ENCODE measurements around the gene ADCY3. TPM values are rescaled to one million over a fixed set of nuclear protein-coding genes. Genes with fewer than 3 reads are reported as not detected.

The ADCY3 gene
- polyA plus RNA-seq, 1 donor (not counting 4 experiments of a cell fraction or from before 2014, with no cell fraction given): 33.2 TPM

GRCh38 chr2:24828238-24828996 lies 91.6 kb downstream of the ADCY3 start:
- H3K27ac ChIP-seq (ENCODE audit: control insufficient read depth, insufficient read depth, low read length): no peak overlapping the region
- H3K79me2 ChIP-seq (ENCODE audit: control insufficient read depth, insufficient read depth, low read length): no peaks in the 10 kb centered on the region
- no peaks in the 10 kb centered on the region for H4K20me1 ChIP-seq (ENCODE audit: control insufficient read depth, extremely low read depth, insufficient read depth, low read length)
- FAIRE-seq (no peak), DNase-seq (ENCODE audit: low read depth, low spot score) (no peak)
- H3K27me3 ChIP-seq (ENCODE audit: control insufficient read depth, extremely low read depth, insufficient read depth, low read length): no peaks in the 10 kb centered on the region
- H3K4me2 ChIP-seq (ENCODE audit: control insufficient read depth, extremely low read depth, insufficient read depth, low read depth, low read length): no peak overlapping the region
- no peak overlapping the region for H3K4me3 ChIP-seq (ENCODE audit: control insufficient read depth in 2 of 3, extremely low read depth in 1 of 3, insufficient read depth in 2 of 3, low read depth in 1 of 3, low read length in 3 of 3)
- dilution Hi-C loops (cut with MboI; ENCODE audit: extremely low pct_ligation_motif_present, low sequenced_read_pairs): no loop called here
- no peaks in the 10 kb centered on the region for H3K4me1 ChIP-seq (ENCODE audit: control insufficient read depth, extremely low read depth, insufficient read depth, low read length)
- peaks cover 1 to 13% of the 10 kb centered on the region in 2 experiments for H3K36me3 ChIP-seq (ENCODE audit: control insufficient read depth in 2 of 2, extremely low read depth in 1 of 2, insufficient read depth in 2 of 2, low read length in 2 of 2)
- no peaks in the 10 kb centered on the region for H3K9me3 ChIP-seq (ENCODE audit: control insufficient read depth, low read depth, low read length)
- TF ChIP-seq EZH2 (IDR thresholded peaks at IDR 0.05; ENCODE audit: low read length): no peak
- TF ChIP-seq, protein P1, sequence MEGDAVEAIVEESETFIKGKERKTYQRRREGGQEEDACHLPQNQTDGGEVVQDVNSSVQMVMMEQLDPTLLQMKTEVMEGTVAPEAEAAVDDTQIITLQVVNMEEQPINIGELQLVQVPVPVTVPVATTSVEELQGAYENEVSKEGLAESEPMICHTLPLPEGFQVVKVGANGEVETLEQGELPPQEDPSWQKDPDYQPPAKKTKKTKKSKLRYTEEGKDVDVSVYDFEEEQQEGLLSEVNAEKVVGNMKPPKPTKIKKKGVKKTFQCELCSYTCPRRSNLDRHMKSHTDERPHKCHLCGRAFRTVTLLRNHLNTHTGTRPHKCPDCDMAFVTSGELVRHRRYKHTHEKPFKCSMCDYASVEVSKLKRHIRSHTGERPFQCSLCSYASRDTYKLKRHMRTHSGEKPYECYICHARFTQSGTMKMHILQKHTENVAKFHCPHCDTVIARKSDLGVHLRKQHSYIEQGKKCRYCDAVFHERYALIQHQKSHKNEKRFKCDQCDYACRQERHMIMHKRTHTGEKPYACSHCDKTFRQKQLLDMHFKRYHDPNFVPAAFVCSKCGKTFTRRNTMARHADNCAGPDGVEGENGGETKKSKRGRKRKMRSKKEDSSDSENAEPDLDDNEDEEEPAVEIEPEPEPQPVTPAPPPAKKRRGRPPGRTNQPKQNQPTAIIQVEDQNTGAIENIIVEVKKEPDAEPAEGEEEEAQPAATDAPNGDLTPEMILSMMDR (optimal IDR thresholded peaks at IDR 0.05 in 1 of 3, IDR thresholded peaks at IDR 0.05 in 1 of 3, conservative IDR thresholded peaks at IDR 0.05 in 1 of 3; ENCODE audit: extremely low read depth in 1 of 3, insufficient read depth in 2 of 3, low read length in 3 of 3): no peak
- no peak overlapping the region for H3K9ac ChIP-seq (ENCODE audit: control insufficient read depth, extremely low read depth, insufficient read depth, low read length)
- H2AFZ ChIP-seq (ENCODE audit: control insufficient read depth, low read length): no peak overlapping the region
- no peaks in the 10 kb centered on the region for H3K9me1 ChIP-seq (ENCODE audit: control insufficient read depth, extremely low read depth, insufficient read depth, low read length)

GRCh38 chr2:24827321-24828237 lies 92.5 kb downstream of the ADCY3 start:
- H3K9me1 ChIP-seq (ENCODE audit: control insufficient read depth, extremely low read depth, insufficient read depth, low read length): no peaks in the 10 kb centered on the region
- no peaks in the 10 kb centered on the region for H3K27me3 ChIP-seq (ENCODE audit: control insufficient read depth, extremely low read depth, insufficient read depth, low read length)
- FAIRE-seq: peak; percentile 86
- no peak for TF ChIP-seq EZH2 (IDR thresholded peaks at IDR 0.05; ENCODE audit: low read length)
- TF ChIP-seq, protein P1 (optimal IDR thresholded peaks at IDR 0.05 in 1 of 3, IDR thresholded peaks at IDR 0.05 in 1 of 3, conservative IDR thresholded peaks at IDR 0.05 in 1 of 3; ENCODE audit: extremely low read depth in 1 of 3, insufficient read depth in 2 of 3, low read length in 3 of 3): peak; percentile 79 to 88 (median 88)
- H2AFZ ChIP-seq (ENCODE audit: control insufficient read depth, low read length): no peak overlapping the region
- no peaks in the 10 kb centered on the region for H3K79me2 ChIP-seq (ENCODE audit: control insufficient read depth, insufficient read depth, low read length)
- no peak overlapping the region for H3K4me2 ChIP-seq (ENCODE audit: control insufficient read depth, extremely low read depth, insufficient read depth, low read depth, low read length)
- no peaks in the 10 kb centered on the region for H3K4me1 ChIP-seq (ENCODE audit: control insufficient read depth, extremely low read depth, insufficient read depth, low read length)
- H4K20me1 ChIP-seq (ENCODE audit: control insufficient read depth, extremely low read depth, insufficient read depth, low read length): no peaks in the 10 kb centered on the region
- no peak overlapping the region for H3K27ac ChIP-seq (ENCODE audit: control insufficient read depth, insufficient read depth, low read length)
- H3K9me3 ChIP-seq (ENCODE audit: control insufficient read depth, low read depth, low read length): no peaks in the 10 kb centered on the region
- H3K4me3 ChIP-seq (ENCODE audit: control insufficient read depth in 2 of 3, extremely low read depth in 1 of 3, insufficient read depth in 2 of 3, low read depth in 1 of 3, low read length in 3 of 3): no peak overlapping the region
- no peak overlapping the region for H3K9ac ChIP-seq (ENCODE audit: control insufficient read depth, extremely low read depth, insufficient read depth, low read length)
- peak; percentile 40 for DNase-seq (ENCODE audit: low read depth, low spot score)
- dilution Hi-C loops (cut with MboI; ENCODE audit: extremely low pct_ligation_motif_present, low sequenced_read_pairs): no loop called here
- peaks cover 3 to 19% of the 10 kb centered on the region in 2 experiments for H3K36me3 ChIP-seq (ENCODE audit: control insufficient read depth in 2 of 2, extremely low read depth in 1 of 2, insufficient read depth in 2 of 2, low read length in 2 of 2)

Measured in keratinocyte (primary cell).